HG02973 (cell line): ENCODE measurements around the gene C11orf98.

Source experiments
- ATAC-seq: cut with Tn5 transposase; IDR thresholded peaks from one replicate; pipeline ENCODE4 v1.9.1; 2021; ENCODE audit warnings: moderate library complexity; ENCODE audit not compliant: unreplicated experiment

The C11orf98 gene

DNA sequence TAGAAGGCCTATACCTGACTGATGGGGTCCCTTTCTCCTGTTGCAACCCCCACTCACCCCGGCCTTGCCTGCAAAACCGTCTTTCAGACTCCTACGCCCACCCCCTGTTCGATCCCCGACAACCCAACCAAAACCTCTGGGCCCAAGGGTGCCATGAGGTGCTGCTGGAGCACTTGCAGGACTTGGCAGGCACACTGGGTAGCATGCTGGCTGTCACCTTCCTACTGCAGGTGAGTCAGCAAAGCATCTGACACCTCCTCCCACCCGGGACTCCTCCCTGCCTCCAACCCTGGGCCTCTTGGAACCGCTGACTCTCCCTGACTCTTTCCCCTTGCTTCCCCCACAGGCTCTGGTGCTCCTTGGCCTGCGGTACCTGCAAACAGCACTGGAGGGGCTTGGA is 50.7 kb downstream of the C11orf98 start:
- no peak for ATAC-seq

DNA sequence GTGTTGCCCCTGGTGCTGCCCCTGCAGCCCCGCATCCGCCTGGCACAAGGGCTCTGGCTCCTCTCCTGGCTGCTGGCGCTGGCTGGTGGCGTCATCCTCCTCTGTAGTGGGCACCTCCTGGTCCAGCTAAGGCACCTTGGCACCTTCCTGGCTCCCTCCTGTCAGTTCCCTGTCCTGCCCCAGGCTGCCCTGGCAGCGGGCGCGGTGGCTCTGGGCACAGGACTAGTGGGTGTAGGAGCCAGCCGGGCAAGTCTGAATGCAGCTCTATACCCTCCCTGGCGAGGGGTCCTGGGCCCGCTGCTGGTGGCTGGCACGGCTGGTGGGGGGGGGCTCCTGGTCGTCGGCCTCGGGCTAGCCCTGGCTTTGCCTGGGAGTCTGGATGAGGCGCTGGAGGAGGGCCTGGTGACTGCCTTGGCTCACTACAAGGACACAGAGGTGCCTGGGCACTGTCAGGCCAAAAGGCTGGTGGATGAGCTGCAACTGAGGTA is 51.7 kb downstream of the C11orf98 start:
- no peak for ATAC-seq
